ENCODE measurements around the gene SCUBE1. TPM values are rescaled to one million over a fixed set of nuclear protein-coding genes. Genes with fewer than 3 reads are reported as not detected.

Gene SCUBE1
- total and polyA plus RNA-seq, 10 of the 15 experiments (the other 5 are each of a cell fraction or from before 2014, with no cell fraction given), result not detected

GRCh38 chr22:43329061-43329460 lies 14.1 kb downstream of the SCUBE1 start:
- no peak for ATAC-seq
- ChIA-PET POLR2A (no interaction called here), SMC1A (ENCODE audit: uncharacterized antibody, unreplicated experiment) (no interaction called here), CTCF (no interaction called here), RAD21 (ENCODE audit: unreplicated experiment) (no interaction called here)
- BruUV-seq (replicated peaks), result no TSS peak
- no peak for DNase-seq (ENCODE audit: low read depth, low spot score)
- Histone ChIP-seq H3K4me1 (ENCODE audit: control insufficient read depth, insufficient read depth, low read length) (no peaks in the 10 kb centered on the region), H3K9me3 (replicated peaks; ENCODE audit: control insufficient read depth, insufficient read depth, low read length) (no peaks in the 10 kb centered on the region), H3K27ac (ENCODE audit: control insufficient read depth, insufficient read depth) (no peak overlapping the region), H4K20me1 (ENCODE audit: control insufficient read depth, insufficient read depth) (no peaks in the 10 kb centered on the region), H3K79me2 (ENCODE audit: control insufficient read depth, insufficient read depth, low read length) (no peaks in the 10 kb centered on the region), H3K36me3 (ENCODE audit: control insufficient read depth in 2 of 2, insufficient read depth in 2 of 2, low read length in 1 of 2) (no peaks in the 10 kb centered on the region), H2AFZ (ENCODE audit: control insufficient read depth, low read depth, low read length) (no peak overlapping the region), H3K27me3 (replicated peaks in 1 of 2; ENCODE audit: control insufficient read depth in 2 of 2, insufficient read depth in 2 of 2, low read length in 1 of 2) (peaks cover 0 to 5% of the 10 kb centered on the region in 2 experiments; a peak in 1 of 4 replicates), H3K9ac (ENCODE audit: control insufficient read depth, insufficient read depth, low read length) (no peak overlapping the region), H3K4me3 (no peak overlapping the region), H3K4me2 (ENCODE audit: control insufficient read depth, insufficient read depth) (no peak overlapping the region)
- intact Hi-C loops (cut with micrococcal nuclease; ENCODE audit: unreplicated experiment) (no loop called here), in situ Hi-C loops (cut with MboI) (no loop called here)
- TF ChIP-seq MTA2 (IDR thresholded peaks at IDR 0.05; ENCODE audit: low read depth) (no peak), ZBTB11 (CRISPR knock-in tag; IDR thresholded peaks at IDR 0.05) (no peak), MEF2A (IDR thresholded peaks at IDR 0.05; ENCODE audit: insufficient read depth, low read depth, low read length) (no peak), IKZF1 (conservative IDR thresholded peaks at IDR 0.05) (no peak), FOS (IDR thresholded peaks at IDR 0.05; ENCODE audit: borderline replicate concordance, extremely low read depth, insufficient read length) (no peak), BHLHE40 (IDR thresholded peaks at IDR 0.05; ENCODE audit: borderline replicate concordance in 1 of 2, low read depth in 2 of 2, low read length in 1 of 2) (no peak), SMARCA5 (IDR thresholded peaks at IDR 0.05) (no peak), E2F4 (IDR thresholded peaks at IDR 0.05; ENCODE audit: low read depth, low read length) (no peak), RB1 (IDR thresholded peaks at IDR 0.05; ENCODE audit: borderline replicate concordance) (no peak), JUNB (IDR thresholded peaks at IDR 0.05) (no peak), ZBTB33 (IDR thresholded peaks at IDR 0.05) (no peak), RAD21 (IDR thresholded peaks at IDR 0.05; ENCODE audit: insufficient read depth, low read depth, low read length) (no peak), POLR2A (IDR thresholded peaks at IDR 0.05; ENCODE audit: low read depth, low read length) (no peak)
- 22% methylated on average over 7 of the region's 7 CpGs for WGBS (ENCODE audit: insufficient coverage, insufficient replicate concordance, low lambda C conversion rate, missing lambda C conversion rate)
- FAIRE-seq, result no peak

Measured in GM12878 (cell line).